ENCODE measurements around the gene HLA-DMB.

Gene HLA-DMB

GRCh38 chr6:32972353-32973143, 31.7 kb upstream of the HLA-DMB start:
- H3K4me3 ChIP-seq (ENCODE audit: low read depth, low read length): peak overlapping the region; percentile 85
- DNase-seq (ENCODE audit: low read depth): no peak

DNA sequence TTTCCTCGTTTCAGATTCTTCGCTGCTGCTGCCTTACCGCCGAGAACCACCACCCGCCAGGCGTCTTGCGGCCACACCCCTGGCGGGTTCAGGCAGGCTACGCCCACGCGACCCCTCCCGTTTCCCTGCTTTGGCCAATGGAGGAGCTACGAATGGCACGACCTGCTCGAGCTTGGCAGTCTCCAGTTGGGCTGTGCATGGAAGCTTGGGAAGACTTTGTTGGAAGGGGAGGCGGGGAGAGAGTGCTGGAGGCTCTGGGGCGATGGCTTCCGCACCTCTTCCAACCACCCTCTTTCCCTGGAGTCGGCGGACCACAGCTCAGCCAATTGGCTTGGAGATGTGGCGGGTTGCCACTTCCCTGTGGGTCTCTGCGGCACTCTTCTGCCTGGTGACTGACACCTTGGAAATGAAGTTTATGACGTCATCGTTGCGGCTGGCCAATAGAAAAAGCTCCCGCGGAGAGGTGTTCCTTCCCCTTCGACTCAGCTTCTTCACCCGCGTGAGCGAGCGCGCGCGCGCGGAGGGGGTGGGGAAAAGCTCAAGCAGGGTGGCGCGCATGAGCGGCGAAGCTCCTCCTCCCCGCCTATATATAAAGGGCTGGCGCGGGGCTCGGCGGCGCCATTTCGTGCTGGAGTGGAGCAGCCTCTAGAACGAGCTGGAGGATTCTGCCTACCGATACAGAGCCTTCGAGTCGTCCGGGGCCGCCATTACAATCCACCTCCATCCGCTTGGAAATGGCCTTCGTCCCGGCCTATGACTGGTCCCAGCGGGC, 30.9 kb upstream of the HLA-DMB start:
- DNase-seq (ENCODE audit: low read depth): peak; percentile 100
- H3K4me3 ChIP-seq (ENCODE audit: low read depth, low read length): peak overlapping the region; percentile 85

DNA sequence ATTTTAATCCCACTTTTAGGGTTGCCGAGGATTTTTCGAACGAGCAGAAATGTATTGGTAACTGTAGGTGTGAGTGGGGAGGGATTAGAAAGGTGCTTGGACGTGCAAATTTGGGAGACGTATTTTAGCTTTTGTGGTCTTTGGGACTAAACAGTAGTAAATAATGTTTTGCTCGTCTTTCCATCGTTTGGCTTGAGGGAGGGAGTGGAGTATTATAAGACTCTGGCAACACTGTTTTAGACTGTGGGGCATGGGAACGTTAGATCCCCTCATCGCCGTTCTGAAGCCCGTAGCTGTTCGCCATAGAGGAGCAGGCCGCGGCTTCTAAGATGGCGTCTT, 30.4 kb upstream of the HLA-DMB start:
- H3K4me3 ChIP-seq (ENCODE audit: low read depth, low read length): peak overlapping the region; percentile 84
- DNase-seq (ENCODE audit: low read depth): no peak

DNA sequence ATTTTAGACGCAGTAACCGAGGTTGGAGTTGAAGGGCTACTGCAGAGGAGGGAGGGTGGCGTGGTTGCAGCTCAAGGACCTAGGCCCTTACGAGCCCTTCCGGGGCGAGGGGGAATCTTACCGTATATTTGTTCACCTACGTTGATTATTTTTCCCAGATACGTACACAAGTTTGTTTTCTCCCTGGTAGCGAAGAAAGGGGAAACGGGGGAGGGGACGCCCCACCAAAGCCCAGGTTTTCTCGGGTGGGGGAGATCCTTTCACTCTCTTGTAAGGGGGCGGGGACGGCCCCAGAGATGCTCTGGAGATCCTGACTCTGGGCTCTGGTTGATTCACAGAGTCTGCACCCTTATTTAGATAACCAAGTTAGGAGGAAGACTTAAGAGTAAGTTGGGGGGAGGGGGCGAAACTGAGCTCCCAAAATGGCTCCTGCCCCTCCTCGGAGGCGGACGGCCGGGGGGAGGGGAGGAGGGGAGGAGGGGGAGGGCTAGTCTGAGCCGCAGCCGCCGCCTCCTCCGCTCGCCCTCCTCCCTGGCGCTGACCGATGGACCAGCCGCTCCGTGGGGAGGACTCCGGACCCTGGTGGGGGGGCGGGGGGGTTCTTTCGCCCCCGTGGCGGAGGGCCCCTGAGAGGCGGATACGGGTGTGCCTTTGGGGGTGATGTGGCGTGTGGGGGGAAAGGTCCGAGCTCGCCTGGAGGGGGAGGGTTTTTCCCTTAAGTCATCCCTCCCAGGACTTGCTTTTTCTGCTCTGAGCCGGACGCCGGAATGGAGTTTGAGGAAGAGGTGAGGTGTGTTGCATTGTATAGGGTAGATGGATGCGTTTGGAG, 29.8 kb upstream of the HLA-DMB start:
- peak overlapping the region; percentile 84 for H3K4me3 ChIP-seq (ENCODE audit: low read depth, low read length)
- peak; percentile 80 for DNase-seq (ENCODE audit: low read depth)

GRCh38 chr6:32969685-32970412, 29.0 kb upstream of the HLA-DMB start:
- DNase-seq (ENCODE audit: low read depth): peak; percentile 95
- peak overlapping the region; percentile 84 for H3K4me3 ChIP-seq (ENCODE audit: low read depth, low read length)

GRCh38 chr6:32968867-32969684, 28.2 kb upstream of the HLA-DMB start:
- peak; percentile 57 for DNase-seq (ENCODE audit: low read depth)
- H3K4me3 ChIP-seq (ENCODE audit: low read depth, low read length): peak overlapping the region; percentile 84

DNA sequence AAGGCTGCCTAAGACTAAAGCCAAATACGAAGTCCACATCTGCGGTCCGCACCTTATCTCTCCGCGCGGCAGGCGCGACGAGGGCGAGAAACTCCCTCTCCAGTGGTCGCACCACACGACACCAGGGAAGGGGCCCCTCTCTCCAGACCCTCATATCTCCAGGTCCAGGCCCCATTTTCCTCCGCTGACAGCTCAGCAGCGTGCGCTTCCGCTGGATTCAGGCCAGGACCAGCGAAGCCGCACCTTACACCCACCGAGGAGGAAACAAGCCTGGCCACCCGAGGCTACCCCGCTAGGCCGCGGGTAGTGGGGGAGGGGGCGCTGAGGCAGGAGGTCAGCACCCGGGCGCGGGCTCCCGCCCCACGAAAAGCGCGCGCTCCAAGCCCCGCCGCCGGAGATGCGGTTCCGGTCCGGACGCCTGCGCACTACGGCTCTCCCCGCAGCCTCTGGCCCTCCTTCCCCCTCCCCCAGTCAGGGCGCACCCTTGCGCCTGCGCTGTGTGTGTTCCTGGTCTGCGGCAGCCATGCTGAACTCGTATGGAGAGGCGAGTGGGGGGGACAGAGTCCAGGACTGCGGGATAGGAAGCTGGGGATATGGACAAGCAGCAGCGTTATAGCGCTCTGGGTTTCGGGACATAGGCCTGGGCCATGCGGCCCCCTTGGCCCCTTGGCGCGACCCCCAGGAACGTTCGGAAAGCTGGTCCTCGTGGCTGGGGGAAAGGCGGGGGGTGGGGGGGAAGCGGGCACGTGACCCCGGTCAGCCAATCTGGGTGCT, 27.5 kb upstream of the HLA-DMB start, which contains the start of gene BRD2:
BRD2 (plus strand) TSS at position 502 of the 774 bp plus-strand sequence. CDS start 4,305 bp downstream, outside the sequence.
- DNase-seq (ENCODE audit: low read depth): peak; percentile 90
- H3K4me3 ChIP-seq (ENCODE audit: low read depth, low read length): peak within 1 kb of the TSS; percentile 84

DNA sequence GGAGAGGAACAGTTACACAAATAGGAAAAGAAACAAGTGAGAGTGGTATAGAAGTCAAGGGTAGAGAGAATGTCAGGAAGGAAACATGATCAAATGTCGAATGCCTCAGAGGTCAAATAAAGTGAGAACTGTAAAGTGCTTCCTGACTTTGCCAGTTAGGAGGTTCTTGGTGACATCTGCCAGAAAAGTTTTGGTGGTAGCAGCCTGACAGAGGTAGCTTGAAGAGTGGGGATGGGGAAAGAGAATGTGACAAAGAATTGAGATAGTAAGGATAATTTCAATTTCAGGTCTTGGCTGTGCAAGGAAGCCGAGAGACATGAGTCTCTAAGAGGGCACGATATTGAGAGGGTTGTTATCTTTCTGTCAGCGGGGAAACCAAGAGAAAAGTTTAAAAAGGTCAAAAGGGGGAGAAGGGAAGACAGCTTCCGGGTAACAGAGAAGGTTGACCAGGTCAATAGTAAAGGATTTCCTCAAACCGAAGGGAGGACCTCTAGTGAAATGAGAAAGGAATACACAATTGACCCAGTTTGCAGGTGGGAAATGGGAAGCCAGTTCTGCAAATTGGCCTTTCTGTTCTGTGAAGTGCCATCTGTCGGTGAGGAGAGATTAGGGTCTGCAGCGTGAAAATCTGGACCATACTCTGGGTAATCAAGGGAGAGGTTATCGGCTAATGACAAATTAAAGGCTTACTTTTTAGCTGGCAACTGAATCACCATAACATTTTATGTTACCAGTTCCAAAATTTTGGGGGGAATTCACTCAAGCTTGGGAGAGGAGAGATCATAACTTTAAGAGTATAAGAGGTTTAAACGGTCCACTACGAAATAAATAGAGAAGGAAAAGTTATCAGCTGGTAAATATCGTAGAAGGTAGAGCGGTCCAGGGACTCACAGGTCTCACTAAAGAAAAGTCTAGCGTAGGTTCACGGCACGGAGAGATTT, 26.6 kb upstream of the HLA-DMB start:
- peak overlapping the region; percentile 84 for H3K4me3 ChIP-seq (ENCODE audit: low read depth, low read length)
- no peak for DNase-seq (ENCODE audit: low read depth)

GRCh38 chr6:32964776-32965175, 23.9 kb upstream of the HLA-DMB start:
- no peak overlapping the region for H3K4me3 ChIP-seq (ENCODE audit: low read depth, low read length)
- DNase-seq (ENCODE audit: low read depth): no peak

DNA sequence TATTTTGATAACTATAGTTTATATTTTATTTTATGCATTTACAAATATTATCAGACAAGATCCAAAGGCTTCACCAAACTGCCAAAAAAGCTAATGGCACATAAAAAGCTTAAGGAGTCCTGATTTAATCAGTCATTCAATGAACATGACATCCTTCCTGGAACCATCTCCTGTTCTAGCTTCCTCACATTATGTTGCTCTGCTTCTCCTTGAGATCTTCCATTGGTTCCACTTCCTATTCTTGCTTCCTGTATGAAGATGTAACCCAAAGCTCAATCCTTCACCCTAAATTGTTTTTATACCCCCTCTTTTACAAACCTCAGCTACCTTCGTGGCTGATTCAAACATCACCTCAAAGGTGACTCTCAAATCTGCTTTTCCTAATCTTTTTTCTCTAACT, 23.0 kb upstream of the HLA-DMB start:
- no peak overlapping the region for H3K4me3 ChIP-seq (ENCODE audit: low read depth, low read length)
- no peak for DNase-seq (ENCODE audit: low read depth)

- H3K4me3 ChIP-seq (ENCODE audit: low read depth, low read length): no peak overlapping the region
Observed at GRCh38 chr6:32962213-32962826, 21.5 kb upstream of the HLA-DMB start.

DNA sequence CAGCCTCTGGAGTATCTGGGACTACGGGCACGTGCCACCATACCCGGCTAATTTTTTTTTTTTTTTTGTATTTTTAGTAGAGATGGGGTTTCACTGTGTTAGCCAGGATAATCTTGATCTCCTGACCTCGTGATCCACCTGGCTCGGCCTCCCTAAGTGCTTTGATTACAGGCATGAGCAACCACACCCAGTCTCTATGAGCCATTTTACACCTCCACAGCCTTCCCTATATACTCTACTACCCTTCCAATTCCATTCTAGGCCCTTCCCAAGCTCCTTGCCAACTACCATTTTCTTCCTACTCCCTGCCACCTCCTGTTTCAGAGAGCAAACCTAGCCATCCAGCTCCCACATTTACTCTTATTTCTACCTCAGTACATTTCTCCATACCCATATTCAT, 19.7 kb upstream of the HLA-DMB start:
- H3K4me3 ChIP-seq (ENCODE audit: low read depth, low read length): no peak overlapping the region
- no peak for DNase-seq (ENCODE audit: low read depth)

More at GRCh38 chr6:32962213-32962826, 21.5 kb upstream of the HLA-DMB start:
- DNase-seq (ENCODE audit: low read depth): no peak

GRCh38 chr6:32956176-32956575, 15.3 kb upstream of the HLA-DMB start:
- DNase-seq (ENCODE audit: low read depth): no peak
- no peak overlapping the region for H3K4me3 ChIP-seq (ENCODE audit: low read depth, low read length)

DNA sequence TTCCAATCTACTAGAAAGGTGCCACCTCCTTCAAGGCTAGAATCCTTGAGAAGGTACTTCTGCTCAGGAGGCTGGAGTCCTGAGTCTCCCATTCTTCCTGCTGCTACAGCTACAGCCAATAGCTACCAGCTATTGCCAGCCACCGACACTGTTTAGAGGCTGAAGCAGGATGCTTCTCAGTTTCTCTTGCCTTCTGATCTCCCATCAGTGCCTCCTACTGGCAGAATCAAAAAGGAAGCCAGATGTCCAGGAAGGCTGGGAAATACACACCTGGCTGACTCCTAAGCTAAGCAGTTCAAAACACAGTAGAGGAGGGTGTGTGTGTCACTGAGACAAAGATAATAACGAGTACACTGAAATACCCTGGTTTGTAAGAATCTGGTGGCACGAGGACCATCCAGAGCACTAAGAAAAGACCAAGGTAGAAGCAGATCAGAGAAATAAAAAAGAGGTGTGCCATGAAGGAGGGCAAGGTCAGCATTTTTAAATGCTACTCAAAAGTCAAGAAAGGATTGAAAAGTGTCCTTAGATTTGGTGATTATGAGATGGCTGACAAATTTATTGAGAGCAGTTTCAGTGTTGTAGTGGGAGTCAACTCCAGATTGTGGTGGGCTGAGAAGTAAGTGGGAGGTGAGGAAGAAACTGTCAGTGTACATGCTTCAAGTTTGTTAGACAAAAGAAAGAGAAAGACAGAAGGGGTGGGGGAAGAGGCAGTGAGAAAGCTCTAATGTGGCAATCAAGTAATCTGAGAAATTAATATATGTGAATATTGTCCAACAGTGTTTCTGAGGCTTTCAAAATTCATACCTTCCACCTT, 14.4 kb upstream of the HLA-DMB start:
- H3K4me3 ChIP-seq (ENCODE audit: low read depth, low read length): no peak overlapping the region
- DNase-seq (ENCODE audit: low read depth): no peak

DNA sequence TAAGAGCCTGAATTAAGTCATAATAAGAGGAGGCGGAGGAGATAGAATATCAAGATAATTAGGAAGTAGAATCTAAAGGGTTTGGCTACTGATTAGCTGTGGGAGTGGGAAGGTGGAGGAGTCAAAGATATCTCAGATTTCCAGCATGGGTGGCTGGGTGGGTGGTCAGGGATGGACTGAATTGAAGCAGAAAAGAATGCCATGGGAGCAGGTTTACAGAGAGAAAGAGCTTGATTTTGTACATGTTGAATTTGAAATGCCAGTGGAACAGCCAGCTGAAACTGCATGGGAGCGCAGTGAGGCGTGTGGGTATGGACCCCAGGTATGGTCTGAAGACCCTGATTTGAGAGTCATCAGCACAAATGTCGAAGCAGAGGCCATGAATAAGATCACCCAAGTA, 13.4 kb upstream of the HLA-DMB start:
- DNase-seq (ENCODE audit: low read depth): no peak
- no peak overlapping the region for H3K4me3 ChIP-seq (ENCODE audit: low read depth, low read length)
